ENCODE measurements around the gene GNAZ. TPM values are rescaled to one million over a fixed set of nuclear protein-coding genes. Genes with fewer than 3 reads are reported as not detected.

Gene GNAZ
- total and polyA plus RNA-seq, 9 donors = 7.2 to 40.8 (median 15.3) TPM

GRCh38 chr22:23118647-23119493 lies 48.6 kb downstream of the GNAZ start:
- no peaks in the 10 kb centered on the region for H3K4me1 ChIP-seq (ENCODE audit: insufficient read depth)
- WGBS, 3 donors = 90 to 96% (median 96%) methylated on average over 7 of the region's 7 CpGs
- intact Hi-C loops (cut with DNase I) = no loop called here
- DNase-seq = no peak
- H3K27ac ChIP-seq = no peak overlapping the region
- H3K9me3 ChIP-seq = no peaks in the 10 kb centered on the region
- H3K4me3 ChIP-seq = no peak overlapping the region
- no peaks in the 10 kb centered on the region for H3K36me3 ChIP-seq
- TF ChIP-seq POLR2A (IDR thresholded peaks at IDR 0.05) = no peak
- no peak for TF ChIP-seq EP300 (IDR thresholded peaks at IDR 0.05)
- TF ChIP-seq CTCF (IDR thresholded peaks at IDR 0.05) = no peak
- no peaks in the 10 kb centered on the region for H3K27me3 ChIP-seq

- H3K27me3 ChIP-seq = no peaks in the 10 kb centered on the region
- H3K4me1 ChIP-seq (ENCODE audit: insufficient read depth) = no peaks in the 10 kb centered on the region
- no peak for DNase-seq
- 67 to 78% (median 68%) methylated on average over 15 of the region's 15 CpGs for WGBS, 3 donors
- no peaks in the 10 kb centered on the region for H3K36me3 ChIP-seq
- no peaks in the 10 kb centered on the region for H3K9me3 ChIP-seq
- TF ChIP-seq POLR2A (IDR thresholded peaks at IDR 0.05) (no peak), EP300 (IDR thresholded peaks at IDR 0.05) (no peak), CTCF (IDR thresholded peaks at IDR 0.05) (no peak)
- intact Hi-C loops (cut with DNase I) = no loop called here
- no peak overlapping the region for H3K27ac ChIP-seq
- no peak overlapping the region for H3K4me3 ChIP-seq
Measured at GRCh38 chr22:23119494-23120414, 49.4 kb downstream of the GNAZ start.

- Histone ChIP-seq H3K4me1 (ENCODE audit: insufficient read depth) (peaks cover 5% of the 10 kb centered on the region), H3K4me3 (no peak overlapping the region), H3K27ac (no peak overlapping the region), H3K9me3 (no peaks in the 10 kb centered on the region), H3K27me3 (no peaks in the 10 kb centered on the region), H3K36me3 (no peaks in the 10 kb centered on the region)
- no peak for TF ChIP-seq CTCF (IDR thresholded peaks at IDR 0.05)
- no peak for TF ChIP-seq EP300 (IDR thresholded peaks at IDR 0.05)
- no peak for TF ChIP-seq POLR2A (IDR thresholded peaks at IDR 0.05)
- WGBS, 3 donors = 93 to 95% (median 94%) methylated on average over 7 of the region's 7 CpGs
- no peak for DNase-seq
- intact Hi-C loops (cut with DNase I) = no loop called here
Measured at GRCh38 chr22:23120415-23120899, 50.1 kb downstream of the GNAZ start.

GRCh38 chr22:23121000-23121421 lies 50.7 kb downstream of the GNAZ start:
- no peak for DNase-seq
- intact Hi-C loops (cut with DNase I) = no loop called here
- no peak overlapping the region for H3K27ac ChIP-seq

More at GRCh38 chr22:23121000-23121421, 50.7 kb downstream of the GNAZ start:
- Histone ChIP-seq H3K4me1 (ENCODE audit: insufficient read depth) (peaks cover 5% of the 10 kb centered on the region), H3K36me3 (no peaks in the 10 kb centered on the region), H3K27me3 (no peaks in the 10 kb centered on the region), H3K9me3 (no peaks in the 10 kb centered on the region), H3K4me3 (no peak overlapping the region)
- 77 to 85% (median 78%) methylated on average over 4 of the region's 4 CpGs for WGBS, 3 donors
- TF ChIP-seq CTCF (IDR thresholded peaks at IDR 0.05) (no peak), POLR2A (IDR thresholded peaks at IDR 0.05) (no peak), EP300 (IDR thresholded peaks at IDR 0.05) (no peak)

All from ovary (tissue), 9 donors.